ENCODE measurements around the gene SLC35F1. TPM values are rescaled to one million over a fixed set of nuclear protein-coding genes. Genes with fewer than 3 reads are reported as not detected.
A peak's percentile ranks its signal among the peaks of the same experiment; 100 is the strongest.

The SLC35F1 gene
- total RNA-seq, 4 donors from 2014 or later: 0.08 to 0.57 (median 0.09) TPM

- Histone ChIP-seq H3K36me3 (no peaks in the 10 kb centered on the region), H3K4me1 (no peaks in the 10 kb centered on the region), H3K27me3 (no peaks in the 10 kb centered on the region), H3K4me3 (no peak overlapping the region), H3K9me3 (no peaks in the 10 kb centered on the region), H3K27ac (no peak overlapping the region)
- TF ChIP-seq POLR2A (IDR thresholded peaks at IDR 0.05): no peak
- TF ChIP-seq CTCF (IDR thresholded peaks at IDR 0.05): no peak
- intact Hi-C loops (cut with DNase I): no loop called here
- DNase-seq: no peak
- 68 to 79% methylated on average over 4 of the region's 4 CpGs for WGBS, 2 donors
Observed at GRCh38 chr6:118269659-118270058, 362.6 kb downstream of the SLC35F1 start.

GRCh38 chr6:118277631-118278030 lies 370.6 kb downstream of the SLC35F1 start:
- H3K4me1 ChIP-seq: peaks cover 0 to 6% (median 0%) of the 10 kb centered on the region in 3 donors
- no peak for TF ChIP-seq CTCF (IDR thresholded peaks at IDR 0.05)
- no peak for TF ChIP-seq POLR2A (IDR thresholded peaks at IDR 0.05)
- WGBS, 2 donors: 22 to 47% methylated on average over 1 of the region's 1 CpG
- no peaks in the 10 kb centered on the region for H3K9me3 ChIP-seq
- no peak for DNase-seq
- no peak overlapping the region for H3K4me3 ChIP-seq
- no peaks in the 10 kb centered on the region for H3K27me3 ChIP-seq
- H3K36me3 ChIP-seq: no peaks in the 10 kb centered on the region
- H3K27ac ChIP-seq: no peak overlapping the region
- intact Hi-C loops (cut with DNase I): no loop called here

DNA sequence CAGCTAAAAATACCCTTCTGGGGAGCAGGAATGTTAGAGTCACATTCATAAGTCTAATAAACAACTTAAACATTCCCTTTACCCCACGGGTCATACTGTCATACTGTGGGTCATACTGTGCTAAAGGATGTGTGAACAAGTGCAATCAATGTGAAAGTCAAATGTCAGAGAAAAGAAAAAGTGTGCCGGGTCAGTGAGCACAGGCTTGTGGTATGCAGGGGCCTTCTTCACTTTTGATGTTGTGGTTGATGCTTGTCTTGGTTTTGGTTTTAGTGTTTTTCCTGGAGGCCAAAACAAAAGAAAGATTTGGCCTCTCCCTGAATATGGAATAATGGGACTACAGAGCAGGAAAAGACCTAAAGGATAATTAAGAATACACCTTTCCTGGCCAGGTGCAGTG lies 373.1 kb downstream of the SLC35F1 start:
- TF ChIP-seq POLR2A (IDR thresholded peaks at IDR 0.05) (no peak), CTCF (IDR thresholded peaks at IDR 0.05) (no peak)
- no peaks in the 10 kb centered on the region for H3K27me3 ChIP-seq
- no peak for DNase-seq
- no peaks in the 10 kb centered on the region for H3K36me3 ChIP-seq
- H3K9me3 ChIP-seq: no peaks in the 10 kb centered on the region
- WGBS, 2 donors: 52 to 58% methylated on average over 2 of the region's 2 CpGs
- H3K4me1 ChIP-seq: peaks cover 0 to 14% (median 0%) of the 10 kb centered on the region in 3 donors
- intact Hi-C loops (cut with DNase I): loop anchor here (10.0 kb wide), 1 partner anchor 225 kb away; no protein-coding TSS in a partner anchor
- H3K27ac ChIP-seq: no peak overlapping the region
- no peak overlapping the region for H3K4me3 ChIP-seq

DNA sequence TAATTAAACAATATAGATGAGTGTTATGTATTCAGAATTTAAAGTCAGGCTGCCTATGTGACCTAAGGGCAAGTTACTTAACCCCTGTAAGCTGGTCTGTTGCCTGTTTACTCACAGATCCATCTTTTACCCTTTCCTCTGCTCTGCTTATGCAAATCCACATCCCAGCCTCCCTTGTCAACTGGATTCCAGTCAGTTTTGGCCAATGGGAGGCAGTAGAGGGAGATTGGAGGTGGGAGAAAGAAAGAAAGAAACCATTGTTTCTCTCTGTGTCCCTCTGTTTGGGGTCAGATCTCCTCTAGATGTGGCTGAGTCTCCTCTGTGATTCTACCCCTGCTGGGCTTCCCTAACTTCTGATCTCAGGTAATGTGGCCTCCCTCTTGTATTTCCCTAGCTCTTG lies 374.2 kb downstream of the SLC35F1 start:
- no peak overlapping the region for H3K27ac ChIP-seq
- TF ChIP-seq POLR2A (IDR thresholded peaks at IDR 0.05) (no peak), CTCF (IDR thresholded peaks at IDR 0.05) (no peak)
- H3K27me3 ChIP-seq: no peaks in the 10 kb centered on the region
- H3K4me3 ChIP-seq: no peak overlapping the region
- DNase-seq: no peak
- H3K9me3 ChIP-seq: no peaks in the 10 kb centered on the region
- no peaks in the 10 kb centered on the region for H3K36me3 ChIP-seq
- peaks cover 0 to 14% (median 0%) of the 10 kb centered on the region in 3 donors for H3K4me1 ChIP-seq
- intact Hi-C loops (cut with DNase I): loop anchor here (10.0 kb wide), 1 partner anchor 224 kb away; no protein-coding TSS in a partner anchor

DNA sequence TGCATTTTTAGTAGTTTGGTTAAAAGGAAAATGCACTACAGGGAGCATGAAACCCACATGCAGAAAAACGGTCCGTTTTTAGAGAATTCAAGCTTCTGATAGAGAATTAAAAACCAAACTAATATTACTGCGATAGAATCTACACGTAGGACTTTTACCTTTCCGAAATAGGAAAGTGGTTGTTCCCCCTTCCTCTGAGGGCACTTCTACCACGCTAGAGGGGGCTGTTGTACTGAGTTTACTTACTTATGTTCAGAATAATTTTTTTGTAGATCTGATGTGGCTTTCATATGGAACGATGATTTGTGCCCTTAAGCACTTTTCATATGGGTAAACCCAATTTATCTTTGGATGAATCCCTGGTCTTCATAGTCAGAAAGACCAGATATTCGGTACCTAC lies 376.7 kb downstream of the SLC35F1 start:
- Histone ChIP-seq H3K36me3 (no peaks in the 10 kb centered on the region), H3K9me3 (no peaks in the 10 kb centered on the region), H3K27ac (no peak overlapping the region), H3K4me3 (no peak overlapping the region), H3K4me1 (peaks cover 0 to 7% (median 0%) of the 10 kb centered on the region in 3 donors), H3K27me3 (no peaks in the 10 kb centered on the region)
- DNase-seq: no peak
- intact Hi-C loops (cut with DNase I): loop anchor here (10.0 kb wide), 1 partner anchor 221 kb away; no protein-coding TSS in a partner anchor
- 16 to 18% methylated on average over 8 of the region's 8 CpGs for WGBS, 2 donors
- TF ChIP-seq POLR2A (IDR thresholded peaks at IDR 0.05) (no peak), CTCF (IDR thresholded peaks at IDR 0.05) (peak; percentile 25 to 56 (median 42))
